Panc1 (cell line): ENCODE results near the gene SEMA4D. TPM values are rescaled to one million over a fixed set of nuclear protein-coding genes. Genes with fewer than 3 reads are reported as not detected.
"Not testable (repeated sequence)": the region's sequence is repeated elsewhere in the genome, so short reads cannot be mapped to it uniquely, and the experiment has no call there.

ENCODE experiments used
- ATAC-seq: fragments of 200-7000 bp; cut with Tn5 transposase; 2 replicates; pipeline ENCODE4 v1.9.1; 2020; ENCODE audit warnings: mild to moderate bottlenecking, moderate library complexity
- BruUV-seq: library from RNA; stranded (reverse); fragments of 400-500 nt; replicated peaks from 2 replicates; lab custom pipeline; 2021; lab: Mats Ljungman, UMichigan
- CTCF ChIA-PET: fragments of 300-600 bp; sonication (Branson Sonifier 250); formaldehyde crosslinking; loops from one replicate; lab custom pipeline; 2022; ENCODE audit warnings: antibody characterized with exemption; lab: Charles Lee
- POLR2A ChIA-PET: fragments of 300-600 bp; sonication (Branson Sonifier 250); formaldehyde crosslinking; loops from one replicate; lab custom pipeline; 2022; ENCODE audit warnings: antibody characterized with exemption; lab: Charles Lee
- DNase-seq: peaks from one replicate; pipeline ENCODE4 v3.0.0-alpha.2; 2010; ENCODE audit warnings: low read depth, low spot score
- H3K27ac ChIP-seq: 2 replicates; pipeline ENCODE4 v1.5.1; 2011; ENCODE audit warnings: mild to moderate bottlenecking, low read length, inconsistent platforms
- H3K27me3 ChIP-seq: fragments of 200-500 bp; sonication (Bioruptor generic); 2 replicates; pipeline ENCODE4 v1.6.0; 2014; ENCODE audit warnings: low read length, inconsistent platforms; ENCODE audit not compliant: control insufficient read depth, insufficient read depth
- H3K36me3 ChIP-seq: fragments of 200-500 bp; sonication (Bioruptor generic); 2 replicates; pipeline ENCODE4 v1.5.1; 2014; ENCODE audit warnings: inconsistent platforms, mild to moderate bottlenecking, low read length, moderate library complexity; ENCODE audit not compliant: control insufficient read depth, insufficient read depth
- H3K4me1 ChIP-seq: 2 replicates; pipeline ENCODE4 v1.5.1; 2011; ENCODE audit warnings: inconsistent platforms, mild to moderate bottlenecking, low read length, moderate library complexity; ENCODE audit not compliant: control insufficient read depth, insufficient read depth
- H3K4me3 ChIP-seq, 2 experiments: 2 replicates each; pipeline ENCODE4 v1.5.1; 2011 to 2012; ENCODE audit warnings: low read depth in 2 of 2, low read length in 2 of 2, mild to moderate bottlenecking in 2 of 2, inconsistent platforms in 1 of 2, moderate library complexity in 1 of 2
- H3K9me3 ChIP-seq: fragments of 200-500 bp; sonication (Bioruptor generic); 2 replicates; pipeline ENCODE4 v1.5.1; 2014; ENCODE audit warnings: low read depth, mild to moderate bottlenecking, inconsistent platforms, low read length, moderate library complexity; ENCODE audit not compliant: control insufficient read depth, insufficient read depth
- POLR2AphosphoS5 ChIP-seq: IDR thresholded peaks from 2 replicates; pipeline ENCODE4 v1.6.1; 2012; ENCODE audit warnings: mild to moderate bottlenecking, low read depth, low read length, moderate library complexity
- SIN3A ChIP-seq: IDR thresholded peaks from 2 replicates; pipeline ENCODE4 v1.6.1; 2012; ENCODE audit warnings: low read depth, mild to moderate bottlenecking, low read length, moderate library complexity, borderline replicate concordance; ENCODE audit not compliant: insufficient read depth
- TCF7L2 ChIP-seq: IDR thresholded peaks from 2 replicates; pipeline ENCODE4 v1.6.1; 2011; ENCODE audit warnings: mild to moderate bottlenecking, low read depth, low read length, inconsistent platforms
- in situ Hi-C: cut with HindIII; loops from 2 replicates; pipeline ENCODE4 v1.10.0; 2016; ENCODE audit warnings: low sequenced_read_pairs, low pct_unique_long_range_greater_than_20kb
- intact Hi-C: fragments of 100-400 bp; cut with micrococcal nuclease; formaldehyde crosslinking; loops from one replicate; pipeline ENCODE4 v1.10.0; 2022; ENCODE audit not compliant: unreplicated experiment
- total RNA-seq: library from RNA; stranded (reverse); gene quantifications from one replicate; pipeline ENCODE4 v1.2.1, GENCODE V29; 2021; ENCODE audit not compliant: unreplicated experiment
- TF ChIP-seq, protein P1 (sequence below), 2 experiments: IDR thresholded peaks; 2 replicates each; pipeline ENCODE4 v1.6.1; 2011 to 2012; ENCODE audit warnings: low read depth in 2 of 2, control low read depth in 1 of 2, low read length in 1 of 2, mild to moderate bottlenecking in 1 of 2, moderate library complexity in 1 of 2; ENCODE audit not compliant: insufficient read depth in 1 of 2
- TF ChIP-seq, protein P2 (sequence below): fragments of 450-650 bp; IDR thresholded peaks from 2 replicates; pipeline ENCODE4 v1.5.1; 2017; ENCODE audit warnings: mild to moderate bottlenecking

SEMA4D gene
- total RNA-seq, 1 experiment from 2014 or later, result 6.5 TPM

- no peaks in the 10 kb centered on the region for H3K9me3 ChIP-seq
- no TSS peak for BruUV-seq
- H3K4me1 ChIP-seq, result peaks cover 3% of the 10 kb centered on the region; the same call in 1 of the 2 replicates
- no peak for DNase-seq
- H3K27me3 ChIP-seq, result no peaks in the 10 kb centered on the region
- in situ Hi-C loops (no loop called here), intact Hi-C loops (no loop called here)
- ChIA-PET CTCF (no interaction called here), POLR2A (no interaction called here)
- no peak for TF ChIP-seq POLR2AphosphoS5
- TF ChIP-seq SIN3A, result no peak
- no peak for TF ChIP-seq TCF7L2
- H3K4me3 ChIP-seq, result no peak overlapping the region
- H3K27ac ChIP-seq, result no peak overlapping the region
- no peak for ATAC-seq
- no peaks in the 10 kb centered on the region for H3K36me3 ChIP-seq
Observed at GRCh38 chr9:89481538-89481915, 16.4 kb downstream of the SEMA4D start.

- Histone ChIP-seq H3K27me3 (no peaks in the 10 kb centered on the region), H3K9me3 (no peaks in the 10 kb centered on the region), H3K27ac (no peak overlapping the region), H3K4me3 (no peak overlapping the region), H3K4me1 (peaks cover 3% of the 10 kb centered on the region; the same call in 1 of the 2 replicates), H3K36me3 (no peaks in the 10 kb centered on the region)
- in situ Hi-C loops, result no loop called here
- ATAC-seq (no peak), DNase-seq (no peak)
- intact Hi-C loops, result no loop called here
- no TSS peak for BruUV-seq
- TF ChIP-seq TCF7L2 (no peak), SIN3A (no peak), POLR2AphosphoS5 (no peak)
- TF ChIP-seq, protein P1, sequence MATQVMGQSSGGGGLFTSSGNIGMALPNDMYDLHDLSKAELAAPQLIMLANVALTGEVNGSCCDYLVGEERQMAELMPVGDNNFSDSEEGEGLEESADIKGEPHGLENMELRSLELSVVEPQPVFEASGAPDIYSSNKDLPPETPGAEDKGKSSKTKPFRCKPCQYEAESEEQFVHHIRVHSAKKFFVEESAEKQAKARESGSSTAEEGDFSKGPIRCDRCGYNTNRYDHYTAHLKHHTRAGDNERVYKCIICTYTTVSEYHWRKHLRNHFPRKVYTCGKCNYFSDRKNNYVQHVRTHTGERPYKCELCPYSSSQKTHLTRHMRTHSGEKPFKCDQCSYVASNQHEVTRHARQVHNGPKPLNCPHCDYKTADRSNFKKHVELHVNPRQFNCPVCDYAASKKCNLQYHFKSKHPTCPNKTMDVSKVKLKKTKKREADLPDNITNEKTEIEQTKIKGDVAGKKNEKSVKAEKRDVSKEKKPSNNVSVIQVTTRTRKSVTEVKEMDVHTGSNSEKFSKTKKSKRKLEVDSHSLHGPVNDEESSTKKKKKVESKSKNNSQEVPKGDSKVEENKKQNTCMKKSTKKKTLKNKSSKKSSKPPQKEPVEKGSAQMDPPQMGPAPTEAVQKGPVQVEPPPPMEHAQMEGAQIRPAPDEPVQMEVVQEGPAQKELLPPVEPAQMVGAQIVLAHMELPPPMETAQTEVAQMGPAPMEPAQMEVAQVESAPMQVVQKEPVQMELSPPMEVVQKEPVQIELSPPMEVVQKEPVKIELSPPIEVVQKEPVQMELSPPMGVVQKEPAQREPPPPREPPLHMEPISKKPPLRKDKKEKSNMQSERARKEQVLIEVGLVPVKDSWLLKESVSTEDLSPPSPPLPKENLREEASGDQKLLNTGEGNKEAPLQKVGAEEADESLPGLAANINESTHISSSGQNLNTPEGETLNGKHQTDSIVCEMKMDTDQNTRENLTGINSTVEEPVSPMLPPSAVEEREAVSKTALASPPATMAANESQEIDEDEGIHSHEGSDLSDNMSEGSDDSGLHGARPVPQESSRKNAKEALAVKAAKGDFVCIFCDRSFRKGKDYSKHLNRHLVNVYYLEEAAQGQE (IDR thresholded peaks at IDR 0.05; ENCODE audit: insufficient read depth in 1 of 2, low read depth in 2 of 2, low read length in 1 of 2), result no peak
- TF ChIP-seq, protein P2, sequence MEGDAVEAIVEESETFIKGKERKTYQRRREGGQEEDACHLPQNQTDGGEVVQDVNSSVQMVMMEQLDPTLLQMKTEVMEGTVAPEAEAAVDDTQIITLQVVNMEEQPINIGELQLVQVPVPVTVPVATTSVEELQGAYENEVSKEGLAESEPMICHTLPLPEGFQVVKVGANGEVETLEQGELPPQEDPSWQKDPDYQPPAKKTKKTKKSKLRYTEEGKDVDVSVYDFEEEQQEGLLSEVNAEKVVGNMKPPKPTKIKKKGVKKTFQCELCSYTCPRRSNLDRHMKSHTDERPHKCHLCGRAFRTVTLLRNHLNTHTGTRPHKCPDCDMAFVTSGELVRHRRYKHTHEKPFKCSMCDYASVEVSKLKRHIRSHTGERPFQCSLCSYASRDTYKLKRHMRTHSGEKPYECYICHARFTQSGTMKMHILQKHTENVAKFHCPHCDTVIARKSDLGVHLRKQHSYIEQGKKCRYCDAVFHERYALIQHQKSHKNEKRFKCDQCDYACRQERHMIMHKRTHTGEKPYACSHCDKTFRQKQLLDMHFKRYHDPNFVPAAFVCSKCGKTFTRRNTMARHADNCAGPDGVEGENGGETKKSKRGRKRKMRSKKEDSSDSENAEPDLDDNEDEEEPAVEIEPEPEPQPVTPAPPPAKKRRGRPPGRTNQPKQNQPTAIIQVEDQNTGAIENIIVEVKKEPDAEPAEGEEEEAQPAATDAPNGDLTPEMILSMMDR, result no peak
- CTCF ChIA-PET, result no interaction called here
- POLR2A ChIA-PET, result no interaction called here
Observed at GRCh38 chr9:89480825-89481537, 16.9 kb downstream of the SEMA4D start.

DNA sequence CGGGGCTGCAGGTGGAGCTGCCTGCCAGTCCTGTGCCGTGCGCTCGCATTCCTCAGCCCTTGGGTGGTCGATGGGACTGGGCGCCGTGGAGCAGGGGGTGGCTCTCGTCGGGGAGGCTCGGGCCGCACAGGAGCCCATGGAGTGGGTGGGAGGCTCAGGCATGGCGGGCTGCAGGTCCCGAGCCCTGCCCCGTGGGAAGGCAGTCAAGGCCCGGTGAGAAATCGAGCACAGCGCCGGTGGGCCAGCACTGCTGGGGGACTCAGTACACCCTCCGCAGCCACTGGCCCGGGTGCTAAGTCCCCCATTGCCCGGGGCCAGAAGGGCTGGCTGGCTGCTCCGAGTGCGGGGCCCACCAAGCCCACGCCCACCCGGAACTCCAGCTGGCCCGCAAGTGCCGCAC, 17.5 kb downstream of the SEMA4D start:
- H3K36me3 ChIP-seq, POLR2A ChIA-PET, H3K4me1 ChIP-seq, CTCF ChIA-PET, in situ Hi-C loops, H3K27ac ChIP-seq, H3K4me3 ChIP-seq, ATAC-seq, H3K27me3 ChIP-seq, BruUV-seq, intact Hi-C loops, DNase-seq, H3K9me3 ChIP-seq: not testable (repeated sequence)

- intact Hi-C loops, CTCF ChIA-PET, POLR2A ChIA-PET, H3K36me3 ChIP-seq, H3K4me3 ChIP-seq, ATAC-seq, BruUV-seq, H3K4me1 ChIP-seq, DNase-seq, H3K9me3 ChIP-seq, in situ Hi-C loops, H3K27me3 ChIP-seq, H3K27ac ChIP-seq: not testable (repeated sequence)
Observed at GRCh38 chr9:89479669-89480011, 18.3 kb downstream of the SEMA4D start.
